Central memory CD8-positive, alpha-beta T cell (primary cell): ENCODE measurements around the gene SCARB1.

Source experiments
- ATAC-seq: fragments of 150-1000 bp; cut with Tn5 transposase; replicated peaks from 2 replicates; pipeline ENCODE4 v1.10.0; 2022; ENCODE audit warnings: mild to moderate bottlenecking, moderate FRiP score, moderate number of reproducible peaks; ENCODE audit not compliant: poor library complexity, severe bottlenecking; ENCODE audit errors: extremely low read depth
- DNase-seq, 2 donors: peaks; one replicate each; pipeline ENCODE4 v3.0.0; 2021; ENCODE audit warnings: low spot score in 2 of 2
- H3K27ac Mint-ChIP-seq: one replicate; pipeline ENCODE4 v1.8.0; 2022; ENCODE audit warnings: low read depth, mild to moderate bottlenecking, moderate library complexity, mixed read lengths
- H3K27me3 Mint-ChIP-seq: one replicate; pipeline ENCODE4 v1.8.0; 2022; ENCODE audit warnings: mixed read lengths
- H3K36me3 Mint-ChIP-seq: one replicate; pipeline ENCODE4 v1.8.0; 2022; ENCODE audit warnings: mild to moderate bottlenecking, moderate library complexity, mixed read lengths; ENCODE audit not compliant: insufficient read depth
- H3K4me1 Mint-ChIP-seq: one replicate; pipeline ENCODE4 v1.8.0; 2022; ENCODE audit warnings: mixed read lengths
- H3K4me3 Mint-ChIP-seq: one replicate; pipeline ENCODE4 v1.8.0; 2022; ENCODE audit warnings: mild to moderate bottlenecking, moderate library complexity, mixed read lengths
- H3K9me3 Mint-ChIP-seq: one replicate; pipeline ENCODE4 v1.8.0; 2022; ENCODE audit warnings: mixed read lengths

The SCARB1 gene

GRCh38 chr12:124745465-124745890 is 118.2 kb downstream of the SCARB1 start:
- H3K9me3 Mint-ChIP-seq, result no peaks in the 10 kb centered on the region
- DNase-seq (no peak), ATAC-seq (no peak)
- peaks cover 3% of the 10 kb centered on the region for H3K36me3 Mint-ChIP-seq
- no peak overlapping the region for H3K4me3 Mint-ChIP-seq
- no peaks in the 10 kb centered on the region for H3K4me1 Mint-ChIP-seq
- peaks cover 8% of the 10 kb centered on the region for H3K27me3 Mint-ChIP-seq
- no peak overlapping the region for H3K27ac Mint-ChIP-seq

GRCh38 chr12:124744659-124745464 is 118.8 kb downstream of the SCARB1 start:
- Mint-ChIP-seq H3K27me3 (peaks cover 8% of the 10 kb centered on the region), H3K9me3 (no peaks in the 10 kb centered on the region), H3K4me1 (no peaks in the 10 kb centered on the region), H3K36me3 (no peaks in the 10 kb centered on the region), H3K27ac (no peak overlapping the region), H3K4me3 (no peak overlapping the region)
- no peak for ATAC-seq
- no peak for DNase-seq

GRCh38 chr12:124744273-124744640 is 119.4 kb downstream of the SCARB1 start:
- ATAC-seq (no peak), DNase-seq (no peak)
- no peak overlapping the region for H3K27ac Mint-ChIP-seq
- no peaks in the 10 kb centered on the region for H3K4me1 Mint-ChIP-seq
- no peaks in the 10 kb centered on the region for H3K9me3 Mint-ChIP-seq
- H3K36me3 Mint-ChIP-seq, result no peaks in the 10 kb centered on the region
- H3K4me3 Mint-ChIP-seq, result no peak overlapping the region
- H3K27me3 Mint-ChIP-seq, result peaks cover 8% of the 10 kb centered on the region

- Mint-ChIP-seq H3K4me1 (peaks cover 4% of the 10 kb centered on the region), H3K9me3 (no peaks in the 10 kb centered on the region), H3K27me3 (peaks cover 8% of the 10 kb centered on the region), H3K4me3 (no peak overlapping the region), H3K36me3 (no peaks in the 10 kb centered on the region), H3K27ac (no peak overlapping the region)
- DNase-seq (no peak), ATAC-seq (no peak)
Measured at GRCh38 chr12:124743479-124744272, 120.0 kb downstream of the SCARB1 start.

GRCh38 chr12:124742678-124743077 is 121.0 kb downstream of the SCARB1 start:
- H3K27me3 Mint-ChIP-seq, result peaks cover 8% of the 10 kb centered on the region
- DNase-seq (no peak), ATAC-seq (no peak)
- peaks cover 9% of the 10 kb centered on the region for H3K4me1 Mint-ChIP-seq
- no peaks in the 10 kb centered on the region for H3K9me3 Mint-ChIP-seq
- no peak overlapping the region for H3K4me3 Mint-ChIP-seq
- H3K27ac Mint-ChIP-seq, result no peak overlapping the region
- H3K36me3 Mint-ChIP-seq, result peaks cover 1% of the 10 kb centered on the region

- Mint-ChIP-seq H3K4me1 (peaks cover 10% of the 10 kb centered on the region), H3K27ac (no peak overlapping the region), H3K27me3 (peaks cover 8% of the 10 kb centered on the region), H3K9me3 (no peaks in the 10 kb centered on the region), H3K4me3 (no peak overlapping the region), H3K36me3 (peaks cover 1% of the 10 kb centered on the region)
- DNase-seq (no peak), ATAC-seq (no peak)
Measured at GRCh38 chr12:124742111-124742510, 121.6 kb downstream of the SCARB1 start.

GRCh38 chr12:124741211-124741610 is 122.5 kb downstream of the SCARB1 start:
- peaks cover 8% of the 10 kb centered on the region for H3K27me3 Mint-ChIP-seq
- peaks cover 19% of the 10 kb centered on the region for H3K4me1 Mint-ChIP-seq
- H3K4me3 Mint-ChIP-seq, result no peak overlapping the region
- no peak overlapping the region for H3K27ac Mint-ChIP-seq
- DNase-seq (no peak), ATAC-seq (no peak)
- H3K36me3 Mint-ChIP-seq, result peaks cover 1% of the 10 kb centered on the region
- no peaks in the 10 kb centered on the region for H3K9me3 Mint-ChIP-seq

- Mint-ChIP-seq H3K36me3 (peaks cover 1% of the 10 kb centered on the region), H3K9me3 (no peaks in the 10 kb centered on the region), H3K4me3 (no peak overlapping the region), H3K27ac (no peak overlapping the region), H3K27me3 (peaks cover 8% of the 10 kb centered on the region), H3K4me1 (peaks cover 22% of the 10 kb centered on the region)
- ATAC-seq (no peak), DNase-seq (no peak)
Measured at GRCh38 chr12:124740691-124741137, 123.0 kb downstream of the SCARB1 start.

GRCh38 chr12:124739953-124740561 is 123.6 kb downstream of the SCARB1 start:
- no peak for DNase-seq
- Mint-ChIP-seq H3K4me1 (peaks cover 22% of the 10 kb centered on the region), H3K36me3 (peaks cover 1% of the 10 kb centered on the region), H3K27me3 (peaks cover 8% of the 10 kb centered on the region), H3K4me3 (no peak overlapping the region), H3K9me3 (no peaks in the 10 kb centered on the region), H3K27ac (no peak overlapping the region)
- ATAC-seq, result no peak

- Mint-ChIP-seq H3K27me3 (peaks cover 8% of the 10 kb centered on the region), H3K9me3 (no peaks in the 10 kb centered on the region), H3K36me3 (peaks cover 1% of the 10 kb centered on the region), H3K27ac (no peak overlapping the region), H3K4me1 (peaks cover 22% of the 10 kb centered on the region), H3K4me3 (no peak overlapping the region)
- DNase-seq, result no peak
- ATAC-seq, result no peak
Measured at GRCh38 chr12:124738636-124739467, 124.8 kb downstream of the SCARB1 start.

GRCh38 chr12:124737772-124738635 is 125.7 kb downstream of the SCARB1 start:
- H3K27ac Mint-ChIP-seq, result no peak overlapping the region
- no peak for ATAC-seq
- no peak for DNase-seq
- peaks cover 22% of the 10 kb centered on the region for H3K4me1 Mint-ChIP-seq
- H3K4me3 Mint-ChIP-seq, result no peak overlapping the region
- peaks cover 8% of the 10 kb centered on the region for H3K27me3 Mint-ChIP-seq
- H3K9me3 Mint-ChIP-seq, result no peaks in the 10 kb centered on the region
- H3K36me3 Mint-ChIP-seq, result peaks cover 2% of the 10 kb centered on the region
